ENCODE results near the gene SERPINA4.

The SERPINA4 gene

DNA sequence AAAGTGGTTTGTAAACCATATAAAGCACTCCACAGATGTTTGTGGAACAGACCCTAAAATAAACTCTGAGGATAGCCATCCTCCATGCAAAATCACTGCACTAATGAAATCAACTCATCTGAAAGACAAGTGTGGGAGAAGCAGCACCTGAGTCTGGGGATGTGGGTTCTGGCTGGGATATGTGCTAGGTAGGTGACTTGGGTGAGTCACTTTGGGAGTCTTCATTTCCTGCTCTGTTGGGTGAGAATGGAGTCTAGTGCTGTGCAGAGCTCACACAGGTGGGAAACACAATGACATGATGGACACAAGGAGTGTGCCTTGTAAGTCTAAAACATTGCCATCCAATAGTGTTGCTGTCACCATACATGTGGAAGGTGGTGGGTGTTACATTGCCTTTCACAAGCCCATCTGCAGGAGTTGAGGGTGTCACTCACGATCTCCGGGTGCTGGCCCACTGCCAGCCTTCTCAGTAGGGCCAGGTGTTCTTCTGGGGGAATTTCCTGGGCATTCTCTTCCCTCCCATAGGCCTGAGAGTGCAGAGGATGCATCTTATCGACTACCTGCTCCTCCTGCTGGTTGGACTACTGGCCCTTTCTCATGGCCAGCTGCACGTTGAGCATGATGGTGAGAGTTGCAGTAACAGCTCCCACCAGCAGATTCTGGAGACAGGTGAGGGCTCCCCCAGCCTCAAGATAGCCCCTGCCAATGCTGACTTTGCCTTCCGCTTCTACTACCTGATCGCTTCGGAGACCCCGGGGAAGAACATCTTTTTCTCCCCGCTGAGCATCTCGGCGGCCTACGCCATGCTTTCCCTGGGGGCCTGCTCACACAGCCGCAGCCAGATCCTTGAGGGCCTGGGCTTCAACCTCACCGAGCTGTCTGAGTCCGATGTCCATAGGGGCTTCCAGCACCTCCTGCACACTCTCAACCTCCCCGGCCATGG lies 2.0 kb downstream of the SERPINA4 start:
- peaks cover 46% of the 10 kb centered on the region for H3K27me3 Mint-ChIP-seq
- DNase-seq (ENCODE audit: low spot score in 2 of 2) = no peak
- no peaks in the 10 kb centered on the region for H3K9me3 Mint-ChIP-seq
- H3K4me1 Mint-ChIP-seq = no peaks in the 10 kb centered on the region
- H3K4me3 Mint-ChIP-seq = no peak overlapping the region
- ATAC-seq (replicated peaks; ENCODE audit: extremely low read depth, poor library complexity, severe bottlenecking) = no peak
- H3K36me3 Mint-ChIP-seq (ENCODE audit: insufficient read depth) = no peaks in the 10 kb centered on the region
- no peak overlapping the region for H3K27ac Mint-ChIP-seq (ENCODE audit: low read depth)

- Mint-ChIP-seq H3K4me1 (no peaks in the 10 kb centered on the region), H3K4me3 (no peak overlapping the region), H3K36me3 (ENCODE audit: insufficient read depth) (no peaks in the 10 kb centered on the region), H3K27me3 (peaks cover 35% of the 10 kb centered on the region), H3K27ac (ENCODE audit: low read depth) (no peak overlapping the region), H3K9me3 (no peaks in the 10 kb centered on the region)
- ATAC-seq (replicated peaks; ENCODE audit: extremely low read depth, poor library complexity, severe bottlenecking) (no peak), DNase-seq (ENCODE audit: low spot score in 2 of 2) (no peak)
Measured at GRCh38 chr14:94564381-94564780, 3.1 kb downstream of the SERPINA4 start.

DNA sequence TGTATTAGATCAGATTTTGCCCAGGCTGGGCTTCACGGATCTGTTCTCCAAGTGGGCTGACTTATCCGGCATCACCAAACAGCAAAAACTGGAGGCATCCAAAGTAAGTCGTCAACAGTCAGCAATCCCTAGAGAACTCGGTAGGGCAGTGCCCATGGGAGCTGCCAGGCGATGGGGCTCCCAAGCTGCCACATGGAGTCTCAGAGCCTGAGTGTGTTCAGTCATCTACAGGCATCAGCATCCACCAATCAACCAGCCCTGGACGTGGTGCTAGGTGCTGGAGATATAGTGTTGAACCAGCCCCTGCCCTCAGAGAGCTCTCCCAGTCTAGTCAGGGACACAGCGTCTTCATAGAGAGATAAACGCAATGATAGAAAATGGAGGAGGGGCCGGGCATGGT lies 6.9 kb downstream of the SERPINA4 start:
- no peak overlapping the region for H3K4me3 Mint-ChIP-seq
- no peaks in the 10 kb centered on the region for H3K9me3 Mint-ChIP-seq
- H3K4me1 Mint-ChIP-seq = no peaks in the 10 kb centered on the region
- H3K36me3 Mint-ChIP-seq (ENCODE audit: insufficient read depth) = no peaks in the 10 kb centered on the region
- H3K27me3 Mint-ChIP-seq = peaks cover 8% of the 10 kb centered on the region
- no peak for DNase-seq (ENCODE audit: low spot score in 2 of 2)
- no peak for ATAC-seq (replicated peaks; ENCODE audit: extremely low read depth, poor library complexity, severe bottlenecking)
- H3K27ac Mint-ChIP-seq (ENCODE audit: low read depth) = no peak overlapping the region

- Mint-ChIP-seq H3K27ac (ENCODE audit: low read depth) (no peak overlapping the region), H3K4me1 (no peaks in the 10 kb centered on the region), H3K4me3 (no peak overlapping the region), H3K27me3 (no peaks in the 10 kb centered on the region), H3K36me3 (ENCODE audit: insufficient read depth) (no peaks in the 10 kb centered on the region), H3K9me3 (no peaks in the 10 kb centered on the region)
- DNase-seq (ENCODE audit: low spot score in 2 of 2) (no peak), ATAC-seq (replicated peaks; ENCODE audit: extremely low read depth, poor library complexity, severe bottlenecking) (no peak)
Measured at GRCh38 chr14:94569381-94570001, 8.2 kb downstream of the SERPINA4 start.

DNA sequence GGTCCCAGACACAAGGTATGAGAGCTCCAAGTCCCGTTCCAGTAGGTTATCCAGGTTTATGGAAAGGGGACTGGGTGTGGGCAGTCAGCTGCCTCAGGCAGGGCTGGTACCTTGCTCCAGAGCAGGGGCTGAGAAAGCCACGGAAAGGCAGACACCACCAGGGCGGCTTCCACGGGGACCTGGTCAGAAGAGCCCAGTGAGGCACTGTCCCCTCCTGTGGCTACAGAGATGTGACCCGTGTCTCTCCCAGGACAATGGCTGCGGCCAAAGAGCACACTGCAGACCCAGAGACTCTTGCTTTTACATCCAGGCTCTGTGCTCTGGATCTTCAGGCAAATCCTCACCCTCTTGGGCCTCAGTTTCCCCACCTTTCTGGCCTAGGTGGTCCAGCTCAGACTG lies 8.8 kb downstream of the SERPINA4 start:
- no peak for ATAC-seq (replicated peaks; ENCODE audit: extremely low read depth, poor library complexity, severe bottlenecking)
- Mint-ChIP-seq H3K36me3 (ENCODE audit: insufficient read depth) (no peaks in the 10 kb centered on the region), H3K4me3 (no peak overlapping the region), H3K9me3 (no peaks in the 10 kb centered on the region), H3K27me3 (no peaks in the 10 kb centered on the region), H3K27ac (ENCODE audit: low read depth) (no peak overlapping the region), H3K4me1 (no peaks in the 10 kb centered on the region)
- DNase-seq (ENCODE audit: low spot score in 2 of 2) = no peak

GRCh38 chr14:94570440-94570839 lies 9.2 kb downstream of the SERPINA4 start:
- Mint-ChIP-seq H3K9me3 (no peaks in the 10 kb centered on the region), H3K36me3 (ENCODE audit: insufficient read depth) (no peaks in the 10 kb centered on the region), H3K27me3 (no peaks in the 10 kb centered on the region), H3K27ac (ENCODE audit: low read depth) (no peak overlapping the region), H3K4me1 (no peaks in the 10 kb centered on the region), H3K4me3 (no peak overlapping the region)
- no peak for DNase-seq (ENCODE audit: low spot score in 2 of 2)
- ATAC-seq (replicated peaks; ENCODE audit: extremely low read depth, poor library complexity, severe bottlenecking) = no peak

DNA sequence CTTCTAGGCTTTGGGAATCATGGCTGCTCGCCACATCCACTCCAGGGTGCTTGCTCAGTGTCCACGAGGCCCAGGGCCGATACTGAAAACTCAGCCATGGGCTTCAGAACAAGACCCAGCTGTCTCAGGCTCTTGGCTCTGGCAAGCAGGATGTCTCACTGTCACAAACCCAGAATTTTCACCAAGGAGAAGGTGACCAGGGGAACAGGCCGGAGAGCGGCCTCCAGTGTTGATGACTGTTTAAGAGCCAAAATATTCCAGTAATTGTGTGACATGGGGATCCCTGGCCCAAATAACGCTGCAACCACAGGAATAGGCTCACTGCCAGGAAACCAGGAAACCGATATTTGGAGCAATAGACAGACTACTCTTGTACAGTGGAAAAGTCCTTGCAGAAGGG lies 10.2 kb downstream of the SERPINA4 start:
- Mint-ChIP-seq H3K27ac (ENCODE audit: low read depth) (no peak overlapping the region), H3K4me3 (no peak overlapping the region), H3K4me1 (no peaks in the 10 kb centered on the region), H3K27me3 (no peaks in the 10 kb centered on the region), H3K9me3 (no peaks in the 10 kb centered on the region), H3K36me3 (ENCODE audit: insufficient read depth) (no peaks in the 10 kb centered on the region)
- ATAC-seq (replicated peaks; ENCODE audit: extremely low read depth, poor library complexity, severe bottlenecking) (no peak), DNase-seq (ENCODE audit: low spot score in 2 of 2) (no peak)

GRCh38 chr14:94571950-94572349 lies 10.7 kb downstream of the SERPINA4 start:
- no peak overlapping the region for H3K4me3 Mint-ChIP-seq
- no peak overlapping the region for H3K27ac Mint-ChIP-seq (ENCODE audit: low read depth)
- H3K27me3 Mint-ChIP-seq = no peaks in the 10 kb centered on the region
- H3K4me1 Mint-ChIP-seq = no peaks in the 10 kb centered on the region
- H3K36me3 Mint-ChIP-seq (ENCODE audit: insufficient read depth) = no peaks in the 10 kb centered on the region
- no peaks in the 10 kb centered on the region for H3K9me3 Mint-ChIP-seq
- ATAC-seq (replicated peaks; ENCODE audit: extremely low read depth, poor library complexity, severe bottlenecking) (no peak), DNase-seq (ENCODE audit: low spot score in 2 of 2) (no peak)

GRCh38 chr14:94572637-94573303 lies 11.5 kb downstream of the SERPINA4 start:
- no peak overlapping the region for H3K4me3 Mint-ChIP-seq
- no peaks in the 10 kb centered on the region for H3K27me3 Mint-ChIP-seq
- ATAC-seq (replicated peaks; ENCODE audit: extremely low read depth, poor library complexity, severe bottlenecking) = no peak
- no peaks in the 10 kb centered on the region for H3K4me1 Mint-ChIP-seq
- H3K27ac Mint-ChIP-seq (ENCODE audit: low read depth) = no peak overlapping the region
- no peak for DNase-seq (ENCODE audit: low spot score in 2 of 2)
- H3K36me3 Mint-ChIP-seq (ENCODE audit: insufficient read depth) = no peaks in the 10 kb centered on the region
- no peaks in the 10 kb centered on the region for H3K9me3 Mint-ChIP-seq

GRCh38 chr14:94573475-94574277 lies 12.4 kb downstream of the SERPINA4 start:
- no peak for ATAC-seq (replicated peaks; ENCODE audit: extremely low read depth, poor library complexity, severe bottlenecking)
- H3K27ac Mint-ChIP-seq (ENCODE audit: low read depth) = no peak overlapping the region

DNA sequence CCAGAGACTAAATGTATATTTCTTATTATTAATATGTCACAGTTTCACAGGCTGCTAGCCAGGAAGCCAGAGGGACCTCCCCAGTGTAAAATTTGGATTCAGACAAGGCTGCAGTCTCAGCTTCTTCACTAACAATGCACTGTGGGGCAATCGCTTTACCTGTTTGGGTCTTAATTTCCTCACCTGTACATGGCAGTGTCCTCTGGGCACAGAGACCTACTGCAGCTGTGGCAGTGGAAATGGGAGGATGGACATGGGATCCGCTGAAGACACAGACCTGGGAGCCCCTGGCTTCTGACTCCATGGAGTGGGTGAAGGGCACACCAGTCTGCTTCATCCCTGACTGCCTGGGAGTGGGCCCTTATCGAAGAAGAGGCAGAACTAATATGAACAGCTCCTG lies 13.1 kb downstream of the SERPINA4 start:
- H3K36me3 Mint-ChIP-seq (ENCODE audit: insufficient read depth) = no peaks in the 10 kb centered on the region
- no peak overlapping the region for H3K4me3 Mint-ChIP-seq
- H3K4me1 Mint-ChIP-seq = no peaks in the 10 kb centered on the region
- H3K9me3 Mint-ChIP-seq = no peaks in the 10 kb centered on the region
- no peak for ATAC-seq (replicated peaks; ENCODE audit: extremely low read depth, poor library complexity, severe bottlenecking)
- DNase-seq (ENCODE audit: low spot score in 2 of 2) = no peak
- H3K27ac Mint-ChIP-seq (ENCODE audit: low read depth) = no peak overlapping the region
- no peaks in the 10 kb centered on the region for H3K27me3 Mint-ChIP-seq

More at GRCh38 chr14:94573475-94574277, 12.4 kb downstream of the SERPINA4 start:
- Mint-ChIP-seq H3K4me1 (no peaks in the 10 kb centered on the region), H3K9me3 (no peaks in the 10 kb centered on the region), H3K4me3 (no peak overlapping the region), H3K27me3 (no peaks in the 10 kb centered on the region), H3K36me3 (ENCODE audit: insufficient read depth) (no peaks in the 10 kb centered on the region)
- no peak for DNase-seq (ENCODE audit: low spot score in 2 of 2)
